Mucosa of descending colon (tissue), 3 donors: Measurements from ENCODE around the gene SERPINA6. TPM values are rescaled to one million over a fixed set of nuclear protein-coding genes. Genes with fewer than 3 reads are reported as not detected.

Experiments used
- ATAC-seq: fragments of 200-7000 bp; cut with Tn5 transposase; one replicate; pipeline ENCODE4 v1.9.1; 2020; ENCODE audit warnings: mild to moderate bottlenecking, moderate library complexity
- DNase-seq, 3 donors: peaks; one replicate each; pipeline ENCODE4 v3.0.0-alpha.2; 2020
- H3K36me3 ChIP-seq: fragments of 200-600 bp; one replicate; pipeline ENCODE4 v1.8.0; 2021; ENCODE audit warnings: low read depth, mild to moderate bottlenecking
- H3K4me1 ChIP-seq: fragments of 200-600 bp; one replicate; pipeline ENCODE4 v1.8.0; 2021; ENCODE audit warnings: low read depth, mild to moderate bottlenecking
- H3K4me3 ChIP-seq: fragments of 200-600 bp; one replicate; pipeline ENCODE4 v1.8.0; 2021; ENCODE audit warnings: mild to moderate bottlenecking
- H3K9me3 ChIP-seq: fragments of 200-600 bp; one replicate; pipeline ENCODE4 v1.8.0; 2021; ENCODE audit warnings: mild to moderate bottlenecking
- CTCF ChIP-seq: fragments of 200-600 bp; IDR thresholded peaks from one replicate; pipeline ENCODE4 v1.8.0; 2022; ENCODE audit warnings: antibody characterized with exemption, mild to moderate bottlenecking
- intact Hi-C, 2 donors: fragments of 100-400 bp; cut with DNase I in 1 of 2; cut with micrococcal nuclease in 1 of 2; formaldehyde crosslinking; loops; one replicate each; pipeline versions ENCODE4 v1.11.0 to v1.11.1; 2022; cut with DNase I, micrococcal nuclease
- total RNA-seq, 3 donors: library from RNA; stranded (reverse); fragmentation: NEBNext Ultra II Directional in 2 of 3; extraction: Animal tissue kit (Norgen Biotek cat#: 25700) in 2 of 3; gene quantifications; one replicate each; pipeline versions ENCODE4 v1.2.1 to v1.2.4, GENCODE V29; 2021 to 2023
- donor health status: DM: no; HTN: no; CAD: no; lungs with moderate emphysema.
- donor health status: DM: no; HTN: no; CAD: no.
- donor health status: DM: no; HTN: yes; CAD: no.

Gene SERPINA6
- total RNA-seq, 3 donors from 2014 or later, result 0.44 to 4.7 (median 2.0) TPM

DNA sequence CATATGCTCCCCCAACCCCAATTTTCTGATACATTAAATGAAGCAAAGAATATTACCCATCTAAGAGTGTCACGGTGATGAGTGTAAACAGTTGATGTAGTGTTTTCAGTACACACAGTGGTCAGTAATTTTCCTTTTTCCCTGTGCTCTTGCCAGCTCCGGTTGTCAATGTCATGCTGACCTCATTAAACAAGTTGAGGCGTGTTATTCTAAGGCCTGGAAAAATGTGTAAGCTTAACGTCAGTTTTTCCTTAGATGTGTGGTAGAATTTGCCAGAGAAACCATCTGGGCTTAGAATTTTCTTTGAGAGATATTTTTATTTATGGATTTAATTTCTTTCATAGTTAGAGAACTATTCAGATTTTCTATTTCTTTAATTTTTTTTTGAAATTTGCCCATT lies 11.7 kb upstream of the SERPINA6 start:
- intact Hi-C loops, result no loop called here
- H3K4me1 ChIP-seq, result no peaks in the 10 kb centered on the region
- H3K9me3 ChIP-seq, result no peaks in the 10 kb centered on the region
- H3K4me3 ChIP-seq, result no peak overlapping the region
- no peaks in the 10 kb centered on the region for H3K36me3 ChIP-seq
- ATAC-seq (no peak), DNase-seq (no peak)
- no peak for TF ChIP-seq CTCF

GRCh38 chr14:94332587-94332986 lies 9.5 kb upstream of the SERPINA6 start:
- no peak for ATAC-seq
- Histone ChIP-seq H3K36me3 (no peaks in the 10 kb centered on the region), H3K4me3 (no peak overlapping the region), H3K9me3 (no peaks in the 10 kb centered on the region), H3K4me1 (no peaks in the 10 kb centered on the region)
- DNase-seq, result no peak
- no peak for TF ChIP-seq CTCF
- intact Hi-C loops, result no loop called here

DNA sequence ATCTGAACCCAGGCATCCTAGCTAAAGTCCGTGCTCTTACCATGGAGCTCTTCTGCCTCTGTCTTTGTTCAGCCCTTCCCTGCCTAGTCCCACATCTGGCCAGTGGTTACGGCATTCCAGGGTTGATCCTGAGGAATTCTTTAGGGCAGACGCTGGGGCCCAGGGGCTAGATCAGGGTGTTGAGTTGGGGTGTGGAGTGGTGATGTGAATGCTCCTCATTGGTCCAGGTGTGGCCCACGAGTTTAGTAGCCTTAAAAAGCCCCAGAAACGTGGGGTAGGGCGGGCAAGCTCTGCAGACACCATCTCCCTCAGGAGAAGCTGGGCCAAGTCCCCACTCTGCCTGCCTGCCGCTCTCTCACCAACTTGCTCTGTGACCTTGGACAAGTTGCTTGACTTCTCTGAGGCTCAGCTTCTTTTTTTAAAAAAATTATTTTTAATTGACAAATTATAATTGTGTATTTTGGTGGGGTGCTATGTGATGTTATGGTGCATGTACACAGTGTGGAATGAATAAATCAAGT lies 9.0 kb upstream of the SERPINA6 start:
- TF ChIP-seq CTCF, result no peak
- Histone ChIP-seq H3K36me3 (no peaks in the 10 kb centered on the region), H3K4me1 (no peaks in the 10 kb centered on the region), H3K4me3 (no peak overlapping the region), H3K9me3 (no peaks in the 10 kb centered on the region)
- no peak for ATAC-seq
- intact Hi-C loops, result no loop called here
- no peak for DNase-seq

GRCh38 chr14:94331462-94331861 lies 8.3 kb upstream of the SERPINA6 start:
- no peak for DNase-seq
- Histone ChIP-seq H3K4me1 (no peaks in the 10 kb centered on the region), H3K36me3 (no peaks in the 10 kb centered on the region), H3K4me3 (no peak overlapping the region), H3K9me3 (no peaks in the 10 kb centered on the region)
- intact Hi-C loops, result no loop called here
- no peak for ATAC-seq
- TF ChIP-seq CTCF, result no peak

- H3K36me3 ChIP-seq, result no peaks in the 10 kb centered on the region
- no peak for TF ChIP-seq CTCF
- no peak for ATAC-seq
- no peaks in the 10 kb centered on the region for H3K9me3 ChIP-seq
- intact Hi-C loops, result no loop called here
- H3K4me1 ChIP-seq, result no peaks in the 10 kb centered on the region
- no peak for DNase-seq
- no peak overlapping the region for H3K4me3 ChIP-seq
Observed at GRCh38 chr14:94330857-94331256, 7.7 kb upstream of the SERPINA6 start.

DNA sequence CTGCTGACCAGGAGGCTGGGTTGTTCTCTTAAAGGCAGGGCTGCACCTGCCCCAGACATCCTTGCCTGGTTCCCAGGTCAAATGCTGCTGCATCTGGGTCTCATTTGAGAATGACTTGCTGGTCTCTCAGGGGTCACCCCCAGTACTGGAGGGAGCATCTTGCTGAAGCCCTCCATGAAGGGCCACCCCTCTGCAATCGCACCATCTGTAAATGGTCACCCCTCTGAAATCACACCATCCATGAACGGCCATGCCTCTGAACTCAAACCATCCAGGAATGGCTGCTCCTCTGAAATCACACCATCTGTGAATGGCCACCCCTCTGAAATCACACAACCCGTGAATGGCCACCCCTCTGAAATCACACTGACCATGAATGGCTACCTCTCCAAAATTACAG lies 7.3 kb upstream of the SERPINA6 start:
- no peak overlapping the region for H3K4me3 ChIP-seq
- ATAC-seq (no peak), DNase-seq (no peak)
- no peaks in the 10 kb centered on the region for H3K4me1 ChIP-seq
- no peaks in the 10 kb centered on the region for H3K9me3 ChIP-seq
- no peak for TF ChIP-seq CTCF
- no peaks in the 10 kb centered on the region for H3K36me3 ChIP-seq
- intact Hi-C loops, result no loop called here
